A673 (cell line): ENCODE measurements around the gene MORN1.

ENCODE experiments used
- CTCF ChIP-seq: fragments of 300-800, 200-600 bp; sonication (generic); conservative IDR thresholded peaks from 2 replicates; pipeline ENCODE4 v1.5.1; 2017; ENCODE audit warnings: low read depth, mild to moderate bottlenecking, antibody characterized with exemption, low read length, moderate library complexity, mixed read lengths
- EZH2 ChIP-seq: fragments of 200-600 bp; sonication (generic); IDR thresholded peaks from 2 replicates; pipeline ENCODE4 v1.6.1; 2017; ENCODE audit warnings: borderline replicate concordance, low read depth, mild to moderate bottlenecking, mixed read lengths, antibody characterized with exemption, low read length; ENCODE audit not compliant: poor library complexity, severe bottlenecking

GRCh38 chr1:2308844-2309243 lies 82.5 kb downstream of the MORN1 start:
- TF ChIP-seq EZH2 (no peak), CTCF (no peak)
